ENCODE data around the gene UBTD1. TPM values are rescaled to one million over a fixed set of nuclear protein-coding genes. Genes with fewer than 3 reads are reported as not detected.

The UBTD1 gene
- polyA plus RNA-seq, 3 donors: 17.2 to 20.0 (median 19.0) TPM

DNA sequence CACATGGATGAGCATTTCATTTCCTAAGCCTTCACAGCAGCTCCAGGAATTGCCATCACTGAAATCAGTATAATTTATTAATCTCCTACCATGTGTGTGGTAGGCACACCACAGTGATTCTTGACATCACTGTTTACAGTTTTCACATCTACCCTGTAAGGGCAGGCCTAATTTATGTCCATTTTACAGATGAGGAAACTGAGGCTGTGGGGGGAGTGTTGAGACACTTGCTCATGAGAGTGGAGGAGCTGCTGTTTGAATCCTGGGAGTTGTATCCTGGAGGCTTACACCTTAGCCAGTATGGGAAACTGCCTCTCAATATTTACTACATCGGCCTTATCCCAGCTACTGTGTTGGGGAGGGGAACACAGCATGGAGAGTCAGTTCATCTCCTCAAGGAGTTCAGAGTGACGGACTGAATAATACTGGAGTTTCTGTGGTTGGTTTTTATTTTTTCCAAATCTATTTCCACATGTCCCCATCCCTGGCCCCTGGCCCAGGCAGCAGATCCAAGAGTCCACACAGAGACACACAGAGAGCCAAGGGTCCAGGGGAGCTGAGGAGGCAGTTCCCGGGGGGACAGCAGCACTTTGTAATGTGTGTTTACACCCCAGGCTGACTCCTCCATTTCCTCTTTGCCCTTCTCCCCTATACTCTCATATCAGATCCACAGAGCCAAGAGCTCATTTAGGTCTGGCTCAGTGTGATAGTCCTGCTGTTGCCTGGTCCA, 13.2 kb downstream of the UBTD1 start:
- Histone ChIP-seq H3K79me2 (ENCODE audit: insufficient read depth, low read length) (peaks cover 16% of the 10 kb centered on the region), H3K4me1 (ENCODE audit: control insufficient read depth in 1 of 2, insufficient read depth in 2 of 2, low read length in 2 of 2) (no peaks in the 10 kb centered on the region), H3K27me3 (ENCODE audit: control insufficient read depth in 2 of 2, insufficient read depth in 2 of 2, low read length in 2 of 2) (no peaks in the 10 kb centered on the region), H3K27ac (ENCODE audit: low read depth in 1 of 2, low read length in 2 of 2) (no peak overlapping the region), H3K9me3 (replicated peaks in 1 of 2; ENCODE audit: control insufficient read depth in 1 of 2, insufficient read depth in 1 of 2, low read length in 2 of 2) (no peaks in the 10 kb centered on the region), H4K20me1 (ENCODE audit: insufficient read depth, low read length) (peaks cover 91% of the 10 kb centered on the region), H3K4me2 (replicated peaks; ENCODE audit: extremely low read depth, low read length, poor library complexity, severe bottlenecking) (no peak overlapping the region), H3K9ac (ENCODE audit: insufficient read depth, low read length, poor library complexity, severe bottlenecking) (no peak overlapping the region), H3K4me3 (replicated peaks in 1 of 3; ENCODE audit: low read depth in 2 of 3, low read length in 3 of 3) (no peak overlapping the region), H3K36me3 (replicated peaks in 1 of 2; ENCODE audit: control insufficient read depth in 1 of 2, insufficient read depth in 2 of 2, low read length in 2 of 2) (peaks cover 0 to 10% of the 10 kb centered on the region in 2 donors), H2AFZ (ENCODE audit: insufficient read depth, low read depth, low read length, poor library complexity, severe bottlenecking) (no peak overlapping the region)
- TF ChIP-seq CTCF (IDR thresholded peaks at IDR 0.05): no peak
- H3K9me3 Mint-ChIP-seq: no peaks in the 10 kb centered on the region
- H3K36me3 Mint-ChIP-seq: peaks cover 3 to 13% of the 10 kb centered on the region in 2 donors
- WGBS (ENCODE audit: insufficient coverage): no CpG with 5 or more reads among the region's 3 CpGs
- peaks cover 2% of the 10 kb centered on the region for H3K4me1 Mint-ChIP-seq
- no peak for DNase-seq
- H3K27me3 Mint-ChIP-seq (ENCODE audit: low read depth in 3 of 3): peaks cover 0 to 4% (median 0%) of the 10 kb centered on the region in 3 donors
- H3K4me3 Mint-ChIP-seq: no peak overlapping the region
- no peak overlapping the region for H3K27ac Mint-ChIP-seq
- intact Hi-C loops (cut with micrococcal nuclease): no loop called here

- no peak overlapping the region for H3K4me3 ChIP-seq (replicated peaks in 1 of 3; ENCODE audit: low read depth in 2 of 3, low read length in 3 of 3)
- peaks cover 0 to 10% of the 10 kb centered on the region in 2 donors for H3K36me3 ChIP-seq (replicated peaks in 1 of 2; ENCODE audit: control insufficient read depth in 1 of 2, insufficient read depth in 2 of 2, low read length in 2 of 2)
- H3K4me1 ChIP-seq (ENCODE audit: control insufficient read depth in 1 of 2, insufficient read depth in 2 of 2, low read length in 2 of 2): no peaks in the 10 kb centered on the region
- H3K9me3 Mint-ChIP-seq: no peaks in the 10 kb centered on the region
- H3K79me2 ChIP-seq (ENCODE audit: insufficient read depth, low read length): peaks cover 12% of the 10 kb centered on the region
- intact Hi-C loops (cut with micrococcal nuclease): no loop called here
- H3K4me1 Mint-ChIP-seq: peaks cover 5% of the 10 kb centered on the region
- DNase-seq: no peak
- no peak overlapping the region for H3K4me2 ChIP-seq (replicated peaks; ENCODE audit: extremely low read depth, low read length, poor library complexity, severe bottlenecking)
- no peak overlapping the region for H2AFZ ChIP-seq (ENCODE audit: insufficient read depth, low read depth, low read length, poor library complexity, severe bottlenecking)
- no peaks in the 10 kb centered on the region for H3K9me3 ChIP-seq (replicated peaks in 1 of 2; ENCODE audit: control insufficient read depth in 1 of 2, insufficient read depth in 1 of 2, low read length in 2 of 2)
- H3K27me3 ChIP-seq (ENCODE audit: control insufficient read depth in 2 of 2, insufficient read depth in 2 of 2, low read length in 2 of 2): no peaks in the 10 kb centered on the region
- peaks cover 94% of the 10 kb centered on the region for H4K20me1 ChIP-seq (ENCODE audit: insufficient read depth, low read length)
- H3K36me3 Mint-ChIP-seq: peaks cover 3 to 13% of the 10 kb centered on the region in 2 donors
- no CpG with 5 or more reads among the region's 1 CpG for WGBS (ENCODE audit: insufficient coverage)
- no peak overlapping the region for H3K9ac ChIP-seq (ENCODE audit: insufficient read depth, low read length, poor library complexity, severe bottlenecking)
- H3K4me3 Mint-ChIP-seq: no peak overlapping the region
- no peak overlapping the region for H3K27ac ChIP-seq (ENCODE audit: low read depth in 1 of 2, low read length in 2 of 2)
- H3K27me3 Mint-ChIP-seq (ENCODE audit: low read depth in 3 of 3): peaks cover 0 to 4% (median 0%) of the 10 kb centered on the region in 3 donors
- H3K27ac Mint-ChIP-seq: no peak overlapping the region
- no peak for TF ChIP-seq CTCF (IDR thresholded peaks at IDR 0.05)
Measured at GRCh38 chr10:97512993-97513392, 14.3 kb downstream of the UBTD1 start.
